Stimulated activated CD4-positive, alpha-beta T cell treated with anti-CD3 and anti-CD28 coated beads, TNF-alpha, amount 100 ng/mL, for 4 hours (primary cell): ENCODE data around the gene STK32B.

Experiments used
- DNase-seq, 3 experiments: peaks; one replicate each; pipeline ENCODE4 v3.0.0-alpha.2; 2020; ENCODE audit warnings: low read depth in 3 of 3

Gene STK32B

DNA sequence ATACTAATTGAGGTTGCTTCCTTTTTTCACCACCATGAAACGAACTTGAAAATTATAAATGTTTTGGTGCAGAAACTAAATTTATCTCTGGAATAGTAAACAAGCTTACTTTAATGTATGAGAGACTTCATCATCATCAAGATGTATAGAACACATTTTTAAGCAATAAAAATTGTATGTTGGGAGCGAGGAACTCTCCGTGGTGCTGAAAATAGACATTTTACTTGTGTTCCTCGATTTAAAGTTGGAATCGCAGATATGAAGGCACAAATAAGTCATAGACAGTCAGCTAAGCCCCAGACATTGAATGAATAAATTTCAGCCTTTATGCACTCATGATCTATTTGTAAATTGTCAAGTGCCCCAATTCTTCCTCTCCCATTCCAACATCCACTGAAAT is 310.7 kb downstream of the STK32B start:
- DNase-seq: no peak

DNA sequence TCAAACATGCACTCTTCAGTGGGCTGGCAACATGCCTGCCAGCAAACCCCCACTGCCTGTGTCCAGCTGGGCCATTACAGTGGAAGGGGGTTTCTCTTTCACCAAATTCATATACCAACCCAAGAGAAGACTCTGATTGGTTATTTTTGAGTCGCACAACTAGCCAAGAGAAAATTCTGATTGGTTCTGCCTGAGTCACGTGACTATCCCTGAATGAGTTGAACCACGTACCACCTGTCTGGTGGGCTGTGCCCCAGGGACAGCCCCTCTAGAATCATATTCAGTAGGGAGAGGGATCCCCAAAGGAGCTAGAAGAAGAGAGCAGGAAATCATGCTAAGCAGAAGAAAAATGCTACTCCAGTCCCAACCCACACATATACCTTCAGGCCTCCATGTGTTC is 313.1 kb downstream of the STK32B start:
- no peak for DNase-seq

DNA sequence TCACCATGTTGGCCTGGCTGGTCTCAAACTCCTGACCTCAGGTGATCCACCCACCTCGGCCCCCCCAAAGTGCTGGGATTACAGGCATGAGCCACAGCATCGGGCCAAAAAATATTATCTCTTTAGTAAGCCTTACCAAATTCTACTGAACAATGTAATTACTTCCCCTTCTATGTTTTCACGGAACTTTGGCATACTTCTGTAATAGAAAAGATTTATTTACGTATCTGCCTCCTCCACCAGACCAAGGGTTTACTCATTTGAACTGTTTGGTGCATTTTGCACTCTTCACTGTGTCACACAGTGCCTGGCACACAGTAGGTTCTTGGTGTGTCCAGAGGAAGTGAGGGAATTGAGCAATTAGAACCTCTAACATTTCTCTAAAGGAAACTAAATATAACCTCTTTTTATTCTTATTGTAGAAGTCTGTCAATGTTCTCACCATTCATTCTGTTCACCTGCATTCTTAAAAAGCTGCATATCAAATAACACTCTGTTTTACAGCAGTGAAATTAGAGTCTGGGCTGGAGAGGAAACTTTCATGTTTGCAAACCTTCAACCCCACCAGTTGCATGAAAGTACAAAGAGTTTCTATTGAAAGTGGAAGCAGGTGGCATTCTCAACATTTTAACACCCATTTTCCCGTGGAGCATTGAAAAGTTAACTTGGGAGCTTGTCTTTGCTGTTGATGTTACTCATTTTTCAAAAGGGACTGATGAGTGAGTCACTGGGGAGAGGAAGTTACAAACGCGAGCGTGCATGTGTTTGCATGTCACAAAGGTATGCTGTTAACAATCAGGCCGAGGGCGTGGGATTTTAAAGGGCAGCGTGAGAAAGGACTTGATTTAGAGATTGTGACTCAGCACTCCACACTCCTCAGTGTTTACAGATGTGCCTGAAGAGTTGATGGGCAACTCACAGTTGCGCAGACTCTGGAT is 314.1 kb downstream of the STK32B start:
- no peak for DNase-seq

DNA sequence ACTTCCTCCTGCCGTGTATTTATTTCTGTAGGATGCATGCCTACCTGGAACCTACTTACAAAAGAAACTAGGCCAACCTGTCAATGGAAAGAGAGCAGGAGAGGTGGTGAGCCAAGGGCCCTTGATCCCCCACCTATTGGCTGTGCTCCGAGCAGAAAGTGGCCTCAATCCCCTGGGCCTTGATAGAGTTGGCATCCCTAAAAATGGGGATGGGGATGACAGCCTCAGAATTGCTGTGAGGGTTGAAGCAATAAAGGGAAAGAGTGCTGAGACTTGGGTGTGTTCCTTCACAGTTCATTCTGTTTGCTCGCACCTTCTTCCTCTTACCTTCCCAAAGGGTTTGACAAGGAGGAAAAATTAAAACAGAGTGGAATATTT is 314.7 kb downstream of the STK32B start:
- no peak for DNase-seq

DNA sequence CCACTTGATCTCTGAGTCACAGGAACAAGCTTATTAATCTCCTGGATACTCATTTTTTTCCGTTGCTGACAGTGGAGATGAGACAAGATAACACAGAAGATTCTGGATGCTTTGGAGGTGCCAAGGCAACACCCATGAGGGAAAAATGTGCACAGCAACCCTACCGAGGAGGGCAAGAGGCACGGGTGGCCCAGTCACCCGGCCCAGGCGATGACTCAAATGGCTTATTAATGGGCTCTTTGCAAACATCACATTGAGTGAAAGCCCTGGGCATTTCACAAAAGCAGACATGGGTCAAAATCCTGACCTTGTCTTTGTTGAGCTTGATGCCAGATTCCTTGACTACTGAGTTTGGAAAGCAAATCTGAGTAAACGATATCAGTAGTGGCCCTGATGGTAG is 315.1 kb downstream of the STK32B start:
- no peak for DNase-seq

DNA sequence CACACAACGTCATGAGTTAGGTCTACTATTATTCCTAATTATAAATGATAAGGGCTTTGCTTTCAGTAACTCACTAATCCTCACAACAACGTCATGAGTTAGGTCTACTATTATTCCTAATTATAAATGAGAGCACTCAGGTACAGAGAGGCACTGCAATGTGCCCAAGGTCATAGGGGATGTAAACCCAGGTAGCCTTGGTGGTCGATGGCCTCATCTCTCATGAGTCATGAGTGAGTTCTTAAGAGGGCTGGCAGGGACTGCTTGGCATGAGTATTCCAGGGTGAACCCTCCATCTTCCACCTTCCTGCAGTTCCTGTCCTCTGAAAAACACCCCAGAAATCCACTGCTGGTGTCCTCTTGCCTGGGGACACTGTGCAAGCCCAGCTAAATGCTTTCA is 317.1 kb downstream of the STK32B start:
- no peak for DNase-seq

DNA sequence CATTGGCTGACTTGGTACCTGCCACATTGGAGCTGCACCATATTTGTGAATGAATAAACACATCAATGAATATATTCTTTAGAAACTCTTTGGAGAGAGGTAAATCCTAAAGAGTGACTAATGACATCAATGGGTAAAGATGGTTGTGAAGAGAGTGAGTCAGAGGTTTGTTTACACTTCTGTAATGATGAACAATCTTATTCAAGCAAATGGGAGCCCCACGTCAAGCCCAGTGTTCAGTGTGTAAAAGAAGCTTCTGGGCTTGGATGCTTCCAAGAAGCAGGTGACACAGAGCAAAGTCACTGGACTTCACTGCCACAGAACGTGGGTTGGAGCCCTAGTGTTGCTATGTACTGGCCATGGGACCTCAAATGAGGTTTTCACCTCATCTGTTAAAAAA is 319.0 kb downstream of the STK32B start:
- DNase-seq: no peak

DNA sequence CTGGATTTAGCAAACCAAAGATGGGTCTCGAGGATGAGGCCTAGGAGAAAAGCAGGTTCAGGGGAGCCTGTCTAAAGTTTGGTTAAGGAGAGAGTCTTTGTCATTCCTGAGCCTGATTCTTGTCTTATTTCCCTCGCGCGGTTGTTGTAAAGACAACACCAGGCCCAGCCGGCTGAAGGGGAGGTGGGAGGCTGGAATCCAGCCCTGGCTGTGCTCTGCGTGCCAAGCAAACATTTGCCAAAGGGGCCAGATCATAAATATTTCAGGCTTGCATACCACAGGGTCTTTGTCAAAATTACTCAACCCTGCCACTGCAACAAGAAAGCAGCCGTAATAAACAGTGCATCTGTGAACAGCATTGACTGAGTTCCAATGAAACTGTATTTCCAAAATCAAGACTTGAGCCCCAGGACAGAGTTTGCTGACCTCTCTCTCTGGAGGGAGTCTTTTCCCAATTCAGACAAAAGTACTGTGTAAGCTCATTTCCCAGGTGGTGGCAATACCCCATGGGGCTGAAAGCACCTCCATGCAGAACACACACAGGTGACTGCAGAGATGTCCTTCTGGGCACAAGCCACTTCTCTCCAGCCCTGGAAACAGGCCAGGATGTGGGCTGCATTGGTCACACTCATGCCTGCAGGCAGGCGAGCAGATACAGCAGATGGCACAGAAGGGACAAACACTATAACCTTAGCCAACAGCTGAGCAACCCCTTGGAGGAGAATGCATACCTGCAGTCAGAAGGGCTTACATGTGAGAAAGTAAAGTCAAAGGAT is 320.3 kb downstream of the STK32B start:
- DNase-seq: no peak

DNA sequence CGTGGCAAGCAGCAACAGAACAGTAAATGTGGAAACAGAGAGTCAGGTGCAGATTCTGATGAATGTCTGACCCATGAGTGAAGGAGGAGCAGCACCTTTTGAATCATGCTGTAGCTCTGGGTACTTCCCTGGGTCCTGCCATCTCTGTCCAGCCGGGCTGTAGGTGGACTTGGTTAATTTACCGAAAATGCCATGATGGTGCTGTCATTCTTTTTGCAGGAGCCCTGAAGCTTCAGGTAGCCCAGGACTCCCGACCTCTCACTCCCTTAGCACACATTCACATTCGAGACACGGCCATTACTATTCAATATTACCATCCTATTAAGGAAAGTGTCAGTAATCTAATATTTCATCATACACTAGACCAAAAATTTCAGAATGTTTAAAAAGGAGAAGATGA is 320.9 kb downstream of the STK32B start:
- DNase-seq: no peak

DNA sequence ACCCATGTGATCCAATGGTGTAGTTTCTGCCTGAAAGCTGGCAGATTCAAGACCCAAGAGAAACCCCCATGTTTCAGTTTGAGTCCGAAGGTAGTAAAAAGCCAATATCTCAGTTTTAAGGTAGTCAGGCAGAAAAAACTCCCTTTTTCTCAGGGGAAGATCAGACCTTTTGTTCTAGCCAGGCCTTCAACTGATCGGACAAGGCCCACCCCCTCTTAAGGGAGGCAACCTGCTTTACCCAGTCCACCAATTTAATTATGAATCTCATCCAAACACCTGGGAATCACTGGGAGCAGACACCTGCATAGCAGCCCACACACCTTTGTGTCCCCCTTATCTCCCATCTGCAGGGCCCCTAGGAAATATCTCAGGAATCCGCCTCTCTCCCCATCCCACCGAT is 322.0 kb downstream of the STK32B start:
- no peak for DNase-seq

DNA sequence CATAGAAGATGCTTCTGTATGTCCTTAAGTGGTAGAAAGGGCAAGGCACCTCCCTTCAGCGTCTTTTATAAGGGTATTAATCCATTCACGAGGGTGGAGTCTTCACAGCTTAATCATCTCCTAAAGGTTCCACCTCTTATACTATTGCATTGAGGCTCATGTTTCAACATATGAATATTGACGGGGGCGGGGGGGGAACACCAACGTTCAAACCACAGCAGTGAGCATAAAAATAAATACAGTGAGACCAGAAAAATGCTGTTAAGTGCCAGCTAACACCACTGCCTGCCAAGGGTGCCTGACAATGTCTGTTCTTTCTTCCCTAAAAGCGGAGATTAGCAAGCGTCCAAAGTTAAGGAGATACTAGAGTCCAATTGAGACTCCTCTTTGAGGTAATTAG is 323.3 kb downstream of the STK32B start:
- no peak for DNase-seq

DNA sequence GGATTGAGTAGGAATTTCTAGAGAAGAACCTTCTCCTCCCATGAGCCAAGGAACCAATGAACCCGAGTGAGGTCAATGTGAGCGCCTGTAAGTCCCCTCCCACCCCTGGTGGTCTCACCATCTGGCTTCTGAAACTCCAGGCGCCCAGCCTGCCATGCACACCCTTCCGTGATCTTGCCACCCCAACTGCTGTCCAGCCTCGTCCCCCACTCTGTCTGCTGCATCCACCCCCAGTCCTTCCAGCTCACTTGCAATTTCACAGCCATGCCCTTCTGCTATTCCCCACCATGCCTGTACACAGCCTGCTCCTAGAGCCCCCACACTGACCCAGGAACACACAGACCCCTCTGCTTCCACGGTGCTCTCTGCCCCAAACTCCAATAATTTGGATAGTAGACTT is 323.7 kb downstream of the STK32B start:
- DNase-seq: no peak

DNA sequence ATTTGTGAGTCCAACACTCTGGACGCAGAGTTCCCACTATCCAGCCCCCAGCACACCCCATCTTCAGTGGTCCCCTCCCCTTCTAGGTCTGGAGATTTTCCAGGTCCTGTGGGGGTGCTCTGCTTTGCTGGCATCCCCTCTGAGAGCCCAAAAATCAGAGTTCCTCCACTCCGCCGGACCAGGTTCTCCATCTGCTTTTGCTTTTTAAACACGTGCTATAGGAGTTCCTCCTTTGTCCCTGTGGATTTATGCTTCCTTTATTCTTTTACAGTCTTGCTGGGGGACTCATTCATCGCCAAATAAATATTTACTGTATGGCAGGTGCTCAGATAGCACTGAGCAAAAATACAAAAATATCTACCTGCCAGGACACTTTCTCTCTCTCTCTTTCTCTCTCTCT is 324.7 kb downstream of the STK32B start:
- no peak for DNase-seq

DNA sequence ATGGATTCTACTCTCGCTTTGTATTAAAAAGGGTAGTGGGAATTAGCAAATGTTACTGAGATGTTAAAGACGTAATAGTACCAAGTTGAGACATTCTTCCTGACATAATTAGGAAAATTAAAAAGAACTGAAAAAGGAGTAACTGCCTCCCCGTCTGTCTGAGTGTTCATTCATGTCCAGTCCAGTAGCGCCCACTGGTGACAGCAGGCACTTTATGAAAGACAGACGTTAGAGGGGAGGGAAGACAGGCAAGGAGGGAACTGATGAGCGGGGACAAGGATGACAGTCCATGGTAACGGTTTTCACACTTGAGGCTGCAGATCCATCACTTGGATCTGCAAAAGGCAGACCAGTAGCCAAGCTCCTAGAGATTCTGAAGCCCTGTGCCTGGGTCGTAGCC is 326.7 kb downstream of the STK32B start:
- DNase-seq: no peak

DNA sequence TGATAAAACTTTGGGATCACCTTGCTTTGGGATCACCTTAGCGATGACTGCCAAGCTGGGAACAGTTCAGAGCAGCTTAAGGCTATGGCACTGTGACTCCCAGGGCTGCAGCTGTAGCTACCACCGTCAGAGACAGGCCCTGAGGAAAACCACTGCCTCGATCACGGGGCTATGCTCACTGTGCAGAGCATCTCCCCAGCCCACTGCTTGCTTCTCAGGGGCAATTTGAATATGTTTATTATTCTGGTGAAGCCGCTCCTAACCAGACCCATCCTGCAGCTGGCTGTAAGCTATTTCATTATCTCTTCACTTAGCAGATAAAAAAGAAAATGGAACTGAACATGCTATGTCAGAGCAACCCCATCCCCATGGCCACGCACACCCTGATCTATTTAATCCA is 328.6 kb downstream of the STK32B start:
- DNase-seq: no peak

DNA sequence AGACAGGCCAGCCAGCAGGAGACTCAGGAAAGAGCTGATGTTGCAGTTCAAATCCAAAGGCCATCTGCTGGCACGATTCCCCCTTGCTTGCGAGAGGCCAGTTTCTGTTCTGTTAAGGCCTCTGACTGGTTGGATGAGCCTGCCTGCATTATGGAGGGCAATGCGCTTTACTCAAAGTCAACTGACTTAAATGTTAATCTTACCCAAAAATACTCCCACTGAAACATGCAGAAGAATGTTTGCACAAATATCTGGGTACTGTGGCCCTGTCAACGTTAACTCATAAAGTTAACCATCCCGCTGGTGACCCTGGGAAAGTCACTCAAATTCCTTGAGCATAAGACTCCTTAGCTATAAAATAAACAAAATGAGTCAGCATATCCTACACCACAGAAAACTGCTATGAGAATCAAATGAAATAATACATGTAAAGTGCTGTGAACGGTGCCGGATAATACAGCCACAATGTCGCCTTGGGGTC is 330.7 kb downstream of the STK32B start:
- no peak for DNase-seq

DNA sequence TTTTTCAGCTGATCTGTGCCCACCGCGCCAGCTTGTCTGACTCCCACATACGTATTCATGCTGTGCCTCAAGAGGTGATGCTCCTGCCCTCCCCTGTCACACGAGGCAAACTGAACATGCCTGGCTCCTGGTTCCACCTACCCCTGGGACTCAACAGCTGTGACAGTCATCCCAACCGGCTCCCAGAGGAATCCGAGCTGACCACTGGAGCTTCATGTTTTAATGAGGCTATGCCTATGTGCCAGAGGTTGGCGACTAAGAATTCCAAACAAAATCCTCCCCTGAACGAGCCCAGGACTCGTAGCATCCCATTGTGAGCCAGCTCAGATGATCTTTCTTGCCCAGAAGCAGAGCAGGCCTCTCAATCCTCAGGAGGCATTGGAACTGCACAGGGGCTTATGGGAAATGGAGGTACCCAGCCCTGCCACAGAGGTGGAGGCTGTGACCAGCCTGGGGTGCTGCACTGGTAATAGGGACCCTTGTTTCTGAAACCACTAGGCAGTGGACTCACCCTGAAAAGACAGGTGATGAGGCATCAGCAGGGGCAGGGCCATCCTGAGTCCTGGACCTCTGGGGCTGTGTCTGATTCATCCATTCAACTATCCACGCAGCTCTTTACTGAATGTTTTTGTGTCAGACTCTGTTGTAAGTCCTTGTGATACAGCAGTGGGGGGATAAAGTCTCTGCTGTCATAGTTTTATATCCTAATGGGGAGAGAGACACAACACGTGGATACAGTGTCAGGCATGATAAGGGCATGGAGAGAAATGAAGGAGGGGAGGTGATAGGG is 332.1 kb downstream of the STK32B start:
- DNase-seq: no peak

DNA sequence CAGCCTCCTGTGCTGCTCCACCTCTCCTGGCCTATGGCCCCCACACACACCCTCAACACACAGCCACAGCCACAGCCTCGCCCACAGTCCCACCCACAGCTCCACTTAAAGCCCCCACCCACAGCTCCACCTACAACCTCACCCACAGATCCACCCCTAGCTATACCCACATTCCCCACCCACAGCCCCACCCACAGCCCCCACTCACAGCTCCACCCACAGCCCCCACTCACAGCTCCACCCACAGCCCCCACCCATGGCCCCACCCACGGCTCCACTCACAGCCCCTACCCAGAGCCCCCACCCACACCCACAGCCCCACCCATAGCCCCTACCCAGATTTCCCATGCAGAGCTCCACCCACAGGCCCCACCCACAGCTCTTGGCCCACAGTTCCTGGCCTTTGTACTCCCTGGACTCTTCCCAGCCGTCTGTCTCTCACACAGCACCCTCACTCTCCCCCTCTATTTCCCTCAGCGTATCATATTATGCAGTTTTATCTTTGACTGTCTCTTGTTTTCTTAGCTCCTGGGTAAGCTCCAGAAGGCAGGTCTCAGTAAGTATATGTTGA is 334.5 kb downstream of the STK32B start:
- no peak for DNase-seq

DNA sequence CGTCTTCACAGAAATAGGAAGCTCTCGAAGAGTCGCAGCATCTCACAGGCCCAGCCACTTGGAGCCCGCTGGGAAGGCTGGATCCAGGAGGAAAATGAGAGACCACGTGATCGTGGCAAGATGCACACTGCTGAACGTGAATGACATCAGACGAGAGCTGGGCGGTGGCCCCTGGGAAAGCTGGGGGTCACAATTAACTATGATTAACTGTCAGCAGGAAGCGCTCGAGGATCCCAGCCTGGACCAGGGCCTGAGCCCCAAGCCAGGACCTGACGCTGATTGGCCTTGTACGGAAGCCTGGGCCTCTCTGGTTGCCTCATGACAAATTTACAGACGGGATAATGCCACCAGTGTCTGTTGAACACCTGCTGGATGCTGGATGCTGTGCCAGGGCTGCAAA is 335.6 kb downstream of the STK32B start:
- DNase-seq: no peak

DNA sequence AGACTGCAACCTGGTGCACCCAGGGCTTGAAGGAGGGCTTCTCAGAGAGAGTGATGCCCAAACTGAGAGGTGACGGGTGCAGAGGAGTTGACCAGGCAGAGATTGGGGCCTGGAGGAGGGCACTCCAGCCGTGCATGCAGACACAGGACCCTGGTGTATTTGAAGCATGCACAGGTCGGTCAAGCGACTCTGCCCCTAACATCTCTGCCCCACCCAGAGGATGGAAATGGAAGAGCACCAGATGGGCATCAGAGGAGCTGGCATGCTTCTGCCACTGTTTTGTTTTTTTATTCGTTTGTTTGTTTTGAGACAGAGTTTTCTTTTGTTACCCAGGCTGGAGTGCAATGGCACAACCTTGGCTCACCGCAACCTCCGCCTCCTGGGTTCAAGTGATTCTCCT is 336.2 kb downstream of the STK32B start:
- DNase-seq: no peak

DNA sequence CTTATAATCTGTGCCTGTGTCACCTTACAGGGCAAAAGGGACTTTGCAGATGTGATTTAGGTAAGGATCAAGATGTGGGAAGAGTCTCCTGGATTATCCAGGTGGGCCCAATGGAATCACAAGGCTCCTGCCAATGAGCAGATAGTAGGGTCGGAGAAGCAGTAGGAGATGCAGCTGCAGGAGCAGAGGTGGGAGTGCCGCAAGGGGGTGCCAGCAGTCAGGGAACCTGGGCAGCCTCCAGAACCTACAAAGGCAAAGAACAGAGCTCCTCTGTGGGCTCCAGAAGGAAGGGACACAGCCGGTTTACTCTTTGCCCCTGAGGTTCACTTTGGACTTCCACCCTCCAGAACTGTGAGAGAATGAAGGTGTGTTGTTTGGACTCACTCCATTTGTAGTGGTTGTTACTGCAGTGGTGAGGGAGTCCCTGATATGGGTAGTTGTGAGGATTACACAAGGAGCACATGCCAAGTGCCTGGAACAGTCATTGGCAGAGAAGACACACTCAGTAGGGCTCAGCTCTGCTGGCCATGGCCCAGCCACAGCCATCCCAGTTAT is 338.6 kb downstream of the STK32B start:
- DNase-seq: no peak

DNA sequence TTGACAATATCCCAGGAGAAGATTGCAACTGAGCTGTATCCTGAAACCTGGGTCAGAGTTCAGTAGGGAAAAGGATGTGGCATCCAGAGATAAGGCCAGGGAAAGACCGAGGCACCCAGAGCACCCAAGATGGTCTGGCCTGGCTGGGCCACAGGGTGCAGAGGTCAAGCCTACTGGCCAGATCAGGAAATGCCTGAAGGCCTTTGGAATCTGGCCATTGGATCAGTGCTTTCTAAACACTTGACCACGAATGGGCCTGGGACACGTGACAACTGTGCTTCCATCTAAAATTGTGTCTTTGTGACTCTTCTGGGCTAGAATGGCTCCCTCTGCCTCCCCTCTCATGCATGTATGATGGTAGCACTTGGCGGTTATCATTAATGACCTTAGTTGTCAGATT is 340.2 kb downstream of the STK32B start:
- no peak for DNase-seq
